ENCODE data around the gene EPS15. TPM values are rescaled to one million over a fixed set of nuclear protein-coding genes. Genes with fewer than 3 reads are reported as not detected.

The EPS15 gene
- total RNA-seq, 1 experiment from 2014 or later = 26.3 TPM

- DNase-seq (no peak), ATAC-seq (no peak)
- Histone ChIP-seq H3K79me2 (ENCODE audit: low read length) (no peaks in the 10 kb centered on the region), H3K9me2 (replicated peaks; ENCODE audit: low read length) (no peaks in the 10 kb centered on the region), H3F3A (ENCODE audit: low read length, unreplicated experiment) (no peaks in the 10 kb centered on the region), H3K4me2 (ENCODE audit: low read length) (no peak overlapping the region), H3K4me1 (ENCODE audit: insufficient read depth, low read length) (no peaks in the 10 kb centered on the region), H3K9me3 (ENCODE audit: low read length) (no peaks in the 10 kb centered on the region), H3K27me3 (ENCODE audit: low read length) (no peaks in the 10 kb centered on the region), H2AFZ (ENCODE audit: low read length) (no peak overlapping the region), H3K27ac (ENCODE audit: low read length) (no peak overlapping the region), H3K36me3 (ENCODE audit: low read depth, low read length) (no peaks in the 10 kb centered on the region), H3K4me3 (ENCODE audit: low read length) (no peak overlapping the region), H3K9ac (ENCODE audit: low read length) (no peak overlapping the region), H4K20me1 (ENCODE audit: low read length) (no peaks in the 10 kb centered on the region)
- no peak for TF ChIP-seq CTCF (conservative IDR thresholded peaks at IDR 0.05; ENCODE audit: low read depth, low read length)
- no peak for TF ChIP-seq EZH2 (IDR thresholded peaks at IDR 0.05; ENCODE audit: low read length, unreplicated experiment)
- TF ChIP-seq EZH2phosphoT487 (IDR thresholded peaks at IDR 0.05; ENCODE audit: borderline replicate concordance, low read length) = no peak
- intact Hi-C loops (cut with micrococcal nuclease) = no loop called here
- no TSS peak for BruUV-seq (replicated peaks)
- ChIA-PET CTCF (no interaction called here), POLR2A (ENCODE audit: unreplicated experiment) (no interaction called here)
These were observed 7.2 kb upstream of the EPS15 start for GRCh38 chr1:51526248-51526647.

DNA sequence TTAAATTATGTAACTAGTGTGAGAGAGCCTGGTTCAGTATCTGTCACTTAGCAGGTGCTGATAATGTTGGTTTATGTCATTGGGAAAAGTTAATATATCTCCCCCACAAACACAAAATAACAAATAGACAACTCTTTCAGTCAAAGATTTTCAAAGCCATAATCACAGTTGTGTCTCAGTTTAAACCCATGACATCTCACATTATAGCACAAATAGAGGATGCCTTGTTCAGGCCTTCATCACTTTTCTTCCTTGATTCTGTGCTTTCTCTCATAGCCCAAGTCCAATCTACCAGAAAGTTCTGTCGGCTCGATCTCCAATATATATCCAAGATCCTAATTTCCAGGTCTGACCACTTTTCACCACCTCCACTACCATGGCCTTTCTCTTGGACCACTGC, 6.2 kb upstream of the EPS15 start:
- POLR2A ChIA-PET (ENCODE audit: unreplicated experiment) = no interaction called here
- no peaks in the 10 kb centered on the region for H3K36me3 ChIP-seq (ENCODE audit: low read depth, low read length)
- no TSS peak for BruUV-seq (replicated peaks)
- DNase-seq = no peak
- intact Hi-C loops (cut with micrococcal nuclease) = no loop called here
- H3K9me2 ChIP-seq (replicated peaks; ENCODE audit: low read length) = no peaks in the 10 kb centered on the region
- TF ChIP-seq CTCF (conservative IDR thresholded peaks at IDR 0.05; ENCODE audit: low read depth, low read length) (no peak), EZH2 (IDR thresholded peaks at IDR 0.05; ENCODE audit: low read length, unreplicated experiment) (no peak), EZH2phosphoT487 (IDR thresholded peaks at IDR 0.05; ENCODE audit: borderline replicate concordance, low read length) (no peak)
- no peaks in the 10 kb centered on the region for H3K9me3 ChIP-seq (ENCODE audit: low read length)
- H3K4me1 ChIP-seq (ENCODE audit: insufficient read depth, low read length) = peaks cover 8% of the 10 kb centered on the region
- no peak overlapping the region for H3K9ac ChIP-seq (ENCODE audit: low read length)
- H3K27ac ChIP-seq (ENCODE audit: low read length) = no peak overlapping the region
- no peaks in the 10 kb centered on the region for H3K27me3 ChIP-seq (ENCODE audit: low read length)
- H3K4me3 ChIP-seq (ENCODE audit: low read length) = no peak overlapping the region
- no peak overlapping the region for H3K4me2 ChIP-seq (ENCODE audit: low read length)
- no peak overlapping the region for H2AFZ ChIP-seq (ENCODE audit: low read length)
- H3K79me2 ChIP-seq (ENCODE audit: low read length) = no peaks in the 10 kb centered on the region
- no peaks in the 10 kb centered on the region for H3F3A ChIP-seq (ENCODE audit: low read length, unreplicated experiment)
- no peaks in the 10 kb centered on the region for H4K20me1 ChIP-seq (ENCODE audit: low read length)
- CTCF ChIA-PET = no interaction called here
- ATAC-seq = no peak

DNA sequence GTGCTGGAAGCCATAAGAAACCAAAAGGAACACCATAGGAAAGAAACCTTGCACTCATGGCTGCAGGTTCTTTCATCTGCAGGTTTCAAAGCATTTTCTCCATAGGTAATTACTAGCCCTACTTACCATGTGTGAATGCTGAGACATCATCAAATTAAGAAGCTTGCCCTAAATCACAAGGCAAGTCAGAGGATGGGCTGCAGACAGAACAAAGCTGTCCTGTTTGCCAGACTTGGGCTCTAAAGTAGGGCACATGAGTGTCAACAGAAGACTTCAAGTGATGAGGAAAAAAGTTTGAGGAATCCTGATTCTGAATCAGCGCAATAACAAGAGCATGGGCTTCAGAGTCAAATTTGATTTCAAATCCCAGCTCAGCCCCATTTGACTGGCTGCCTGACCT, 5.8 kb upstream of the EPS15 start:
- DNase-seq (no peak), ATAC-seq (no peak)
- no peak overlapping the region for H3K4me3 ChIP-seq (ENCODE audit: low read length)
- no peaks in the 10 kb centered on the region for H3K79me2 ChIP-seq (ENCODE audit: low read length)
- no peaks in the 10 kb centered on the region for H3F3A ChIP-seq (ENCODE audit: low read length, unreplicated experiment)
- H3K27me3 ChIP-seq (ENCODE audit: low read length) = no peaks in the 10 kb centered on the region
- H3K4me2 ChIP-seq (ENCODE audit: low read length) = no peak overlapping the region
- H3K9ac ChIP-seq (ENCODE audit: low read length) = no peak overlapping the region
- no peak overlapping the region for H2AFZ ChIP-seq (ENCODE audit: low read length)
- H3K9me2 ChIP-seq (replicated peaks; ENCODE audit: low read length) = no peaks in the 10 kb centered on the region
- CTCF ChIA-PET = no interaction called here
- H3K9me3 ChIP-seq (ENCODE audit: low read length) = no peaks in the 10 kb centered on the region
- intact Hi-C loops (cut with micrococcal nuclease) = no loop called here
- no peak overlapping the region for H3K27ac ChIP-seq (ENCODE audit: low read length)
- no peaks in the 10 kb centered on the region for H4K20me1 ChIP-seq (ENCODE audit: low read length)
- TF ChIP-seq EZH2phosphoT487 (IDR thresholded peaks at IDR 0.05; ENCODE audit: borderline replicate concordance, low read length) (no peak), CTCF (conservative IDR thresholded peaks at IDR 0.05; ENCODE audit: low read depth, low read length) (no peak), EZH2 (IDR thresholded peaks at IDR 0.05; ENCODE audit: low read length, unreplicated experiment) (no peak)
- POLR2A ChIA-PET (ENCODE audit: unreplicated experiment) = no interaction called here
- BruUV-seq (replicated peaks) = no TSS peak
- no peaks in the 10 kb centered on the region for H3K36me3 ChIP-seq (ENCODE audit: low read depth, low read length)
- peaks cover 12% of the 10 kb centered on the region for H3K4me1 ChIP-seq (ENCODE audit: insufficient read depth, low read length)
